ENCODE data around the gene MTMR12.
A peak's percentile ranks its signal among the peaks of the same experiment; 100 is the strongest.
"Not testable (repeated sequence)": the region's sequence is repeated elsewhere in the genome, so short reads cannot be mapped to it uniquely, and the experiment has no call there.

MTMR12 gene

DNA sequence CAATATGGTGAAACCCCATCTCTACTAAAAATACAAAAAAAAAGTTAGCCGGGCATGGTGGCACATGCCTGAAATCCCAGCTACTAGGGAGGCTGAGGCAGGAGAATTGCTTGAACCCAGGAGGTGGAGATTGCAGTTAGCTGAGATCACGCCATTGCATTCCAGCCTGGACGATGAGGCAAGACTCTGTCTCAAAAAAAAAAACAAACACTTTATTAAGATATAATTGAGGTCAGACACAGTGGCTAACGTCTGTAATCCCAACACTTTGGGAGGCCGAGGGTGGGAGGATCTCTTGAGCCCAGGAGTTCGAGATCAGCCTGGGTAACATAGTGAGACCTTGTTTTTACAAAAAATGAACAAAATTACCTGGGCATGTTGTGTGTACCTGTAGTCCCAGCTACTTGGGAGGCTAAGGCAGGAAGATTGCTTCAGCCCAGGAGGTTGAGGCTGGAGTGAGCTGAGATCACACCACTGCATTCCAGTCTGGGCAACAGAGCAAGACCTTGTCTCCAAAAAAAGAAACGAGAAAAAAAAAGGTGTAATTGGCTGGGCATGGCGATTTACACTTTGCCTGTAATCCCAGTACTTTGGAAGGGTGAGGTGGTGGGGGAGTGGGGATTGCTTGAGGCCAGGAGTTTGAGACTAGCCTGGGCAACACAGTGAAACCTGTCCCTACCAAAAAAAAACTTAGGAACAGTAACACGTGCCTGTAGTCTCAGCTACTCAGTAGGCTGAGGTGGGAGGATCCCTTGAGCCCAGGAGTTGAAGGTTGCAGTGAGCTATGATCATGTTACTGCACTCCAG lies 16.6 kb downstream of the MTMR12 start:
- peaks cover 39% of the 10 kb centered on the region for H3K36me3 Mint-ChIP-seq
- not testable (repeated sequence) for H3K27ac Mint-ChIP-seq

DNA sequence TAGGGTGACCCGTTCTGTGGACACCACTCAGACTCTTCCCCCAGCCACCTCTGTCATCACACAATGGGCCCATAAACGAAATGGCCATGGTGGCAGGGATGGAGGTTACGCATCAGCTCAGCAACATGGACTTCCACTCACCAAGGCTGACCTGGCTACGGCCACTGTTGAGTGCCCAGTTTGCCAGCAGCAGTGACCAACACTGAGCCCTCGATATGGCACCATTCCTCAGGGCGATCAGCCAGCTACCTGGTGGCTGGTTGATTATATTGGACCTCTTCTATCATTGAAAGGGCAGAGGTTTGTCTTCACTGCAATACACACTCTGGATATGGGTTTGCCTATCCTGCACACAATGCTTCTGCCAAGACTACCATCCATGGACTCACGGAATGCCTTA lies 21.1 kb downstream of the MTMR12 start:
- H3K27ac Mint-ChIP-seq = no peak overlapping the region
- ATAC-seq = no peak
- no peaks in the 10 kb centered on the region for H3K9me3 Mint-ChIP-seq
- peaks cover 49% of the 10 kb centered on the region for H3K4me1 Mint-ChIP-seq
- no peak overlapping the region for H3K4me3 Mint-ChIP-seq
- H3K36me3 Mint-ChIP-seq = peaks cover 20% of the 10 kb centered on the region
- DNase-seq (ENCODE audit: low spot score in 2 of 2) = no peak

More for the DNA sequence above, 16.6 kb downstream of the MTMR12 start:
- H3K9me3 Mint-ChIP-seq; DNase-seq (ENCODE audit: low spot score in 2 of 2); ATAC-seq; H3K4me3 Mint-ChIP-seq: not testable (repeated sequence)
- peaks cover 63% of the 10 kb centered on the region for H3K4me1 Mint-ChIP-seq

DNA sequence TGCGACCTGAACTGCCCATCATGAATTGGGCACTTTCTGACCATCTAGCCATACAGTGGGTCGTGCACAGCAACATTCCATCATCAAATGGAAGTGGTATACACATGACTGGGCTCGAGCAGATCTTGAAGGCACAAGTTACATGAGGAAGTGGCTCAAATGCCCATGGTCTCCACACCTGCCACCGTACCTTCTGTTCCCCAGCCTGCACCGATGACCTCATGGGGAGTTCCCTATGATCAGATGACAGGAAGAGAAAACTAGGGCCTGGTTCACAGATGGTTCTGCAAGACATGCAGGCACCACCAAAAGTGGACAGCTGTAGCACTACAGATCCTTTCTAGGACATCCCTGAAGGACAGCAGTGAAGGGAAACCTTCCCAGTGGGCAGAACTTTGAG lies 21.8 kb downstream of the MTMR12 start:
- DNase-seq (ENCODE audit: low spot score in 2 of 2) = no peak
- Mint-ChIP-seq H3K4me1 (peaks cover 50% of the 10 kb centered on the region), H3K27ac (peak overlapping the region; percentile 48), H3K36me3 (peaks cover 13% of the 10 kb centered on the region), H3K9me3 (no peaks in the 10 kb centered on the region), H3K4me3 (no peak overlapping the region)
- no peak for ATAC-seq

DNA sequence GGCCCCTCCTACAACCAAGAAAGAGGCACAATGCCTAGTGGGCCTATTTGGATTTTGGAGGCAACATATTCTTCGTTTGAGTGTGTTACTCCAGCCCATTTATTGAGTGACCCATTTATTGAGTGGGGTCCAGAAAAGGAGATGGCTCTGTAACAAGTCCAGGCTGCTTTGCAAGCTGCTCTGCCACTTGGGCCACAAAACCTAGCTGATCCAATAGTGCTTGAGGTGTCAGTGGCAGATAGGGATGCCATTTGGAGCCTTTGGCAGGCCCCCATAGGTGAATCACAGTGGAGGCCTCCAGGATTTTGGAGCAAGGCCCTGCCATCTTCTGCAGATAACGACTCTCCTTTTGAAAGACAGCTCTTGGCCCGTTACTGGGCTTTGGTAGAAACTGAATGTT lies 22.2 kb downstream of the MTMR12 start:
- DNase-seq (ENCODE audit: low spot score in 2 of 2); H3K4me3 Mint-ChIP-seq; H3K9me3 Mint-ChIP-seq; H3K36me3 Mint-ChIP-seq; ATAC-seq: not testable (repeated sequence)
- peaks cover 54% of the 10 kb centered on the region for H3K4me1 Mint-ChIP-seq
- peak overlapping the region; percentile 48 for H3K27ac Mint-ChIP-seq

DNA sequence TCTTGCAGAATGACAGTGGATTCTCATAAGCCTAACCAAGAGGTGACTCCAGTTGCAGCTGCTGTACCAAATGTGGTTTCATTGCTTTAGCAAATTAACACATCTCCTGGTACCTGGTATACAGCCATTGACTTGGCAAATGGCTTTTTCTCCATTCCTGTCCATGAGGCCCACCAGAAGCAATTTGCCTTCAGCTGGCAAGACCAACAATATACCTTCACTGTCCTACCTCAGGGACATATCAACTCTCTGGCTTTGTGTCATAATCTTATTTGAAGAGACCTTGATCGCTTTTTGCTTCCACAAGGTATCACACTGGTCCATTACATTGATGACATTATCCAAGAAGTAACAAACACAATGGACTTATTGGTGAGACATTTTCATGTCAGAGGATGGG lies 22.8 kb downstream of the MTMR12 start:
- H3K9me3 Mint-ChIP-seq, H3K4me3 Mint-ChIP-seq: not testable (repeated sequence)
- H3K4me1 Mint-ChIP-seq = peaks cover 56% of the 10 kb centered on the region

DNA sequence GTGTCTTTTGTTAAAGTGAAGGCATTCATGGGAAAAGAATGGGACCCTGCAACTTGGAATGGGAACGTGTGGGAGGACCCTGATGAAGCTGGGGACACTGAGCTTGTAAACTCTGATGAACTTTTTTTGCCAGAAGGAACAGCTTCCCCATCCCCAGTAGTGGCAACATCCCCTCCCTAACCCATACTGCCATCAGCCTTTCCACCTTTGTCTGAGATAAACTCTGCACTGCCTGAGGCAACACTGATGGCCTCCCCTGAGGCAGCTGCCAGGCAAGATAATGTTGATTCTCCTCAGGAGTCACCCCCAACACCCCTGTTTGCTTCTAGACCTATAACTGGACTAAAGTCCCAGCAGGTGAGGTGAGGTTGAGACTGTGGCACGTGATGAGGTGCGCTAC lies 24.6 kb downstream of the MTMR12 start:
- H3K9me3 Mint-ChIP-seq; H3K36me3 Mint-ChIP-seq; DNase-seq (ENCODE audit: low spot score in 2 of 2); H3K4me3 Mint-ChIP-seq; ATAC-seq: not testable (repeated sequence)
- Mint-ChIP-seq H3K4me1 (peaks cover 57% of the 10 kb centered on the region), H3K27ac (peak overlapping the region; percentile 50)

More for the DNA sequence above, 22.8 kb downstream of the MTMR12 start:
- not testable (repeated sequence) for H3K27ac Mint-ChIP-seq; ATAC-seq; DNase-seq (ENCODE audit: low spot score in 2 of 2); H3K36me3 Mint-ChIP-seq

DNA sequence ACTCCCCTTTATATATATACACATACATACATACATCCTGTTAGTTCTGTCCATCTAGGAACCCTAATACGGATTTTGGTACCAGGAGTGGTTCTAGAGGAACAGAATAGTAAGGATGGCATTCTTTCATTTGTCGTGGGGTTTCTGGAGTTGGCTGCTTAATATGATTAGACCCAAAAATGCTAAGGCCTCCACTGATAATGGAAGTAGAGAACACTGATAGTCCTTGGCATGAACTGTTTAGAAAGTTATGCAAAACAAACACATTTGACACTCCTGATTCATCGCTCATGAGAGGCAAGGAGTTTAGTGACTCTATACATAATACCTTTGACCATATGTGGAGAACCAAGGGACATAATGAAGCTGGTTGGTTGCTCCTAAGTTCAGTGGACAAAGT lies 25.2 kb downstream of the MTMR12 start:
- DNase-seq (ENCODE audit: low spot score in 2 of 2); ATAC-seq; H3K36me3 Mint-ChIP-seq; H3K4me3 Mint-ChIP-seq; H3K9me3 Mint-ChIP-seq: not testable (repeated sequence)
- Mint-ChIP-seq H3K4me1 (peaks cover 57% of the 10 kb centered on the region), H3K27ac (peak overlapping the region; percentile 3)

DNA sequence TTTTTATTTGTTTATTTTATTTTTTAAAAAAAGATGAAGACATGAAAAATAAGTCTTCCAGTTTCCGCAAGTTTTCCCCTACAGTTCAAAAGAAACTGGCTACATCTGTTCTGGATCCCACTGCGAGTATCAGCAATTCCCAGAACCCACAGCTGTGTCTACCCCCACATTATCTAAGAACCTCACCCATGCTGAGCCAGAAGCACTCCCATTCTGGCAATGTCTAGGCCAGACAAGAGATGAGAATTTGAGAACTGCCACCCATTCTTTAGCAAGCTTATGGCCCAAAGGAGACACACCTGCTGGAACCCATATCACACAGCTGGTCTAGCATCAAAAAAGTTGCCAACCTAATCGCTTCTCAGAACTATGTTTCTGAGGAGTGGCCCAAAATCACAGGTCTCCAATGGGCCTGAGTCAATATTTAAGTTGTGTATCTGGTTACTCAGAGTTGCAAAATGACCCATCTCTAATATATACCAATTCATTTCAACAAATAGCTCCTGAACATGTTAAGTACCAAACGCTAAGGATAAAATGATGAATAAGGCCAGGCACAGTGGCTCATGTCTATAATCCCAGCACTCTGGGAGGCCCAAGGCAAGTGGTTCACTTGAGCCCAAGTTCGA lies 27.1 kb downstream of the MTMR12 start:
- Mint-ChIP-seq H3K27ac (no peak overlapping the region), H3K4me1 (peaks cover 57% of the 10 kb centered on the region)
- DNase-seq (ENCODE audit: low spot score in 2 of 2) = no peak

DNA sequence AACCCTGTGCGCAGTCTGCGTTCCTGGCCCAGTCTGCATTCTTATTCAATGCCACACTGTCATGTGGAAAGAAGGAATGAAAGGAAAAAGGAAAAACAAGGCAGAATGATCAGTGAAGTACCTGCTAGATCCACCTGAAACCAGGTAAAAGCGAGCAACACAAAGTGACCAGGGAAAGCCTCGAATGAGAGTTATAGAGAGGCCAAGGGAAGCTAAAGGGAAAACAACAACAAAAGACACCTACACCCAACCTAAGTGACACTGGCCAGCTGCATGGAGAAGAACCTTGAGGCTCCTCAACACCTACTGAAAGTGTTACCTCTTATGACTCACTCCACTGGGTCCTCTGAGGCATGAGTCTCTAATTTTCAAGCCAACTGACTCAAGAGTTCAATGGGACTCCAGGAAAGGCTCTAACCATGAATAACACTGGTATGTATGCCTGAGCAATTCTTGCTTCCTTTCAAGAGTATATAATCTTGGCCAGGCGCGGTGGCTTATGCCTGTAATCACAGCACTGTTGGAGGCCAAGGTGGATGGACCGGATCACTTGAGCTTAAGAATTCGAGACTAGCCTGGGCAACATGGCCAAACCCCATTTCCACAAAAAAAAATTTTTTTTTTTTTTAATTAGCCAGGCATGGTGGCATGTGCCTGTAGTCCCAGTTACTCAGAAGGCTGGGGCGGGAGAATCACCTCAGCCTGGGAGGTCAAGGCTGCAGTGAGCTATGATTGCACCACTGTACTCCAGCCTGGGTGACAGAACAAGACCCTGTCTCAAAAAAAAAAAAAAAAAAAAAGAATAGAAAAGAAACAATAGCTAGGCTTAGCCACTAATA lies 29.0 kb downstream of the MTMR12 start:
- Mint-ChIP-seq H3K27ac (peak overlapping the region; percentile 61), H3K4me3 (no peak overlapping the region), H3K4me1 (peaks cover 64% of the 10 kb centered on the region), H3K36me3 (peaks cover 8% of the 10 kb centered on the region), H3K9me3 (no peaks in the 10 kb centered on the region)
- ATAC-seq = peak; percentile 88
- DNase-seq (ENCODE audit: low spot score in 2 of 2) = peak in 1 of 2 donors; percentile 8

More for the DNA sequence above, 27.1 kb downstream of the MTMR12 start:
- Mint-ChIP-seq H3K9me3 (no peaks in the 10 kb centered on the region), H3K36me3 (peaks cover 5% of the 10 kb centered on the region), H3K4me3 (no peak overlapping the region)
- ATAC-seq = no peak

DNA sequence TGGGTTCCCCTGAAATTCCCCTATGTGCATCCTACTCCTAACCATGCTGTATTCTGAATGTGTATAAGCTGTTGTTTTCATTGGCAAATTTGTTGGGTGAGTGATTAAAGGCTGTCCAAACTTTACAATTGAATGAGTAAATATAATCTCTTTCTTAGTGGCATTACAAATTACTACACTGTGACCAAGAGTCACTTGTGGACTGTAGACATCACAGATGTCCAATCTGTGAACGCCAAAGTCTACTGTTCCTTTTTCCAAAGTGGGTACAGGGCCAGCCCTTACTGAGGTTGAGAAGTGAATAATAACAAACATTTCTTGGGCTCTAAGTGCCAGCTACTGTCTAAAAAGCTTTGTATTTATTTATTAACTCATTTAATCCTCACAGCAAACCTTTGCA lies 29.7 kb downstream of the MTMR12 start:
- Mint-ChIP-seq H3K36me3 (peaks cover 12% of the 10 kb centered on the region), H3K9me3 (no peaks in the 10 kb centered on the region), H3K4me1 (peaks cover 63% of the 10 kb centered on the region), H3K27ac (no peak overlapping the region), H3K4me3 (no peak overlapping the region)
- no peak for ATAC-seq
- no peak for DNase-seq (ENCODE audit: low spot score in 2 of 2)

DNA sequence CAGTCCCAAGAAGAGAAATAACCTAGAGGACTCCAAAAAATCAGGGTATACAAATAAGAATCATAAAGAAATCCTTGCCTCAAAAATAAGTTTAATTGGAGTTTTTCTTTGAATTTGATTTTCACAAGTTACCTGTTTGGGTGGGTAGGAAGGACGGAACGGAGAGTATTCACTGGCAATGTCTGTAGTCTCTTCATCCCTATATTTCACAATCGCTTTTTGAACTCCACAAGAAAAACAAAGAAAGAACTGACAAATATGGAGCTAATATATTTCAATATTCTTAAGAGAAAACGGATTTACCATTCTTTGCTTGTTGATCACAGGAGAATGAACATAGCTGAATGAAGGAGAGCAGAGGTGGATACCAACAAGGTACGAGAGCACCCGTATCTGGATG lies 30.1 kb downstream of the MTMR12 start:
- no peak for DNase-seq (ENCODE audit: low spot score in 2 of 2)
- no peak overlapping the region for H3K27ac Mint-ChIP-seq
- ATAC-seq = no peak

DNA sequence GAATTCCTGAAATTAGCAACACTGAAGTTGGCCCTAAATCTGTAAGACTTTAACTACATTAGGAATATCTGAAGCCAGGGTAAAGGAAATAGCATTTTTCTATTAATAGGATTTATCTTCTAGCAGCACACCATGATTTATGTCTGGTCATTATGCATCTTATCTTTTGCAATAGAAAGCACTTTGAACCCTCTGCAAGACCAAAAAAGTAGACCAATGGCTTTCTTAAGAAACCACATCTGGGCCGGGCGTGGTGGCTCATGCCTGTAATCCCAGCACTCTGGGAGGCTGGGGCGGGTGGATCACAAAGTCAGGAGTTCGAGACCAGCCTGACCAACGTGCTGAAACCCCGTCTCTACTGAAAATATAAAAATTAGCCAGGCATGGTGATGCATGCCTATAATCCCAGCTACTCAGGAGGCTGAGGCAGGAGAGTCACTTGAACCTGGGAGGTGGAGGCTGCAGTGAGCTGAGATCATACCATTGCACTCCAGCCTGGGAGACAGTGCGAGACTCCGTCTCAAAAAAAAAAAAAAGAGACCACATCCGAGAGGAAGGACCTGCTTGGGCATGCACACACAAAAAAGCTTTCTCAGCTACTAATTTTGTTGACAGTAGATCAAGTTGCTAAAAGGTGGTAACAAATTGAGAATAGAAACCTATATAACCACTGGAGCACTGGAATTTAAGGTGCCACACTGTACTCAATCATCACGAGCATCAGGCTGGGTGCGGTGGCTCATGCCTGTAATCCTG lies 31.2 kb downstream of the MTMR12 start:
- Mint-ChIP-seq H3K27ac (peak overlapping the region; percentile 87), H3K4me3 (peak overlapping the region; percentile 47), H3K36me3 (peaks cover 13% of the 10 kb centered on the region), H3K4me1 (peaks cover 61% of the 10 kb centered on the region)
- DNase-seq (ENCODE audit: low spot score in 2 of 2); ATAC-seq; H3K9me3 Mint-ChIP-seq: not testable (repeated sequence)

More for the DNA sequence above, 30.1 kb downstream of the MTMR12 start:
- no peak overlapping the region for H3K4me3 Mint-ChIP-seq
- peaks cover 63% of the 10 kb centered on the region for H3K4me1 Mint-ChIP-seq
- H3K9me3 Mint-ChIP-seq = no peaks in the 10 kb centered on the region
- peaks cover 13% of the 10 kb centered on the region for H3K36me3 Mint-ChIP-seq

DNA sequence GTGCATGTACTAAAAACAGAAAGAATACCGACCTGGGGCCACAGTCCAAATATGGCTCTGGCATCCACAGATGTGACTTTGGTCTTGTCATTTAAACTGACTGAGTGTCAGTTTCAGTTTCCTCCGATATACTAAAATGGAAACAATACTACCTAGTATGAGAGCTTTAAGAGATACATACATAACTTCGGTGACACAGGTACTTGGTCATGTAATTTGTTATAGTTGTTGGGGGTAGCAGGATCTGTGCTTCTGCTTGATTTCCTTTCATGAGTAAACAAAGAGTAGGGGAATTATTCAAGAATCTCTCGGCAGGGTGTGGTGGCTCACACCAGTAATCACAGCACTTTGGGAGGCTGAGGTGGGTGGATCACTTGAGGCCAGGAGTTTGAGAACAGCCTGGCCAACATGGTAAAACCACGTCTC lies 32.1 kb downstream of the MTMR12 start:
- Mint-ChIP-seq H3K36me3 (peaks cover 15% of the 10 kb centered on the region), H3K4me3 (peak overlapping the region; percentile 47)
- ATAC-seq = peak; percentile 92

DNA sequence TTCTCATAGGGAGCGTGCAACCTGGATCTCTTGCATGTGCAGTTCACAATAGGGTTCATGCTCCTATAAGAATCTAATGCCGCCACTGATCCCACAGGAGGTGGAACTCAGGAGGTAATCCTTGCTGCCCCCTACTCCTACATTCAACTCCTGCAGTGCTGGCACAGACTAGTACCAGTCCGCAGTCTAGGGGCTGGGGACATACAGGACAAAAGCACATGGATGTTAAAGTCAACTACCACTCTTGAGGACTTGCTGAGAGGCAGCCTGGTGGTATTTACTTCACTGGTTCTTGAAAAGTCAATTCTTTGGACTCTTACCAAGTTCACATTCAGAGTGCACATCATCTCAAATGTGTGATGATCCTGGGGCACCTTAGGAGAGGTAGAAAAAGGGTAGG lies 33.0 kb downstream of the MTMR12 start:
- H3K9me3 Mint-ChIP-seq = no peaks in the 10 kb centered on the region
- no peak overlapping the region for H3K4me3 Mint-ChIP-seq

More for the DNA sequence above, 32.1 kb downstream of the MTMR12 start:
- H3K9me3 Mint-ChIP-seq = no peaks in the 10 kb centered on the region
- peaks cover 60% of the 10 kb centered on the region for H3K4me1 Mint-ChIP-seq
- peak overlapping the region; percentile 87 for H3K27ac Mint-ChIP-seq
- DNase-seq (ENCODE audit: low spot score in 2 of 2) = peak; percentile 18 to 69

More for the DNA sequence above, 33.0 kb downstream of the MTMR12 start:
- ATAC-seq (no peak), DNase-seq (ENCODE audit: low spot score in 2 of 2) (no peak)
- peaks cover 61% of the 10 kb centered on the region for H3K4me1 Mint-ChIP-seq
- peak overlapping the region; percentile 87 for H3K27ac Mint-ChIP-seq
- H3K36me3 Mint-ChIP-seq = peaks cover 24% of the 10 kb centered on the region

Measured in stimulated activated effector memory CD8-positive, alpha-beta T cell treated with anti-CD3 and anti-CD28 coated beads, Interleukin-12 subunit alpha, Interleukin-12 subunit beta, amount 100 ng/mL, for 72 hours (primary cell).